Suprapubic skin (tissue), 4 donors: ENCODE results near the gene PIWIL1.

Experiments used
- CTCF ChIP-seq, 2 donors: fragments of 200-600 bp in 1 of 2; fragments of 450-650 bp in 1 of 2; sonication (generic) in 1 of 2; IDR thresholded peaks; one replicate each; pipeline ENCODE4 v1.5.1; 2016 to 2019; ENCODE audit warnings: antibody characterized with exemption in 2 of 2, mild to moderate bottlenecking in 1 of 2, moderate library complexity in 1 of 2
- POLR2A ChIP-seq, 2 donors: fragments of 450-650 bp; IDR thresholded peaks; one replicate each; pipeline ENCODE4 v1.6.1; 2017; ENCODE audit warnings: antibody characterized with exemption in 2 of 2, mild to moderate bottlenecking in 2 of 2, moderate library complexity in 2 of 2
- POLR2AphosphoS5 ChIP-seq, 3 donors: sonication (generic); formaldehyde crosslinking; IDR thresholded peaks; one replicate each; pipeline ENCODE4 v1.6.1; 2017; ENCODE audit warnings: antibody characterized with exemption in 3 of 3

- TF ChIP-seq POLR2A (IDR thresholded peaks at IDR 0.05) = no peak
- TF ChIP-seq POLR2AphosphoS5 (IDR thresholded peaks at IDR 0.05) = no peak
- TF ChIP-seq CTCF (IDR thresholded peaks at IDR 0.05) = no peak
Measured at GRCh38 chr12:130301559-130301958, 36.1 kb upstream of the PIWIL1 start.
